GM19397 (cell line): ENCODE data around the gene BMPR1A.
"Not testable (repeated sequence)": the region's sequence is repeated elsewhere in the genome, so short reads cannot be mapped to it uniquely, and the experiment has no call there.

Experiments used
- ATAC-seq: cut with Tn5 transposase; IDR thresholded peaks from one replicate; pipeline ENCODE4 v1.9.1; 2021; ENCODE audit warnings: mild to moderate bottlenecking, moderate library complexity; ENCODE audit not compliant: unreplicated experiment

The BMPR1A gene

GRCh38 chr10:86936661-86937501 is 180.5 kb downstream of the BMPR1A start:
- ATAC-seq: no peak

- no peak for ATAC-seq
Observed at GRCh38 chr10:86937502-86938154, 181.2 kb downstream of the BMPR1A start.

GRCh38 chr10:86938260-86938659 is 181.8 kb downstream of the BMPR1A start:
- no peak for ATAC-seq

- not testable (repeated sequence) for ATAC-seq
Observed at GRCh38 chr10:86940076-86940475, 183.7 kb downstream of the BMPR1A start.

GRCh38 chr10:86940677-86941076 is 184.3 kb downstream of the BMPR1A start:
- ATAC-seq: no peak

GRCh38 chr10:86941426-86941825 is 185.0 kb downstream of the BMPR1A start:
- no peak for ATAC-seq

GRCh38 chr10:86941991-86942421 is 185.6 kb downstream of the BMPR1A start:
- ATAC-seq: no peak

GRCh38 chr10:86942441-86943315 is 186.3 kb downstream of the BMPR1A start:
- ATAC-seq: no peak

GRCh38 chr10:86943316-86944030 is 187.1 kb downstream of the BMPR1A start:
- ATAC-seq: no peak

- ATAC-seq: no peak
Observed at GRCh38 chr10:86944031-86944419, 187.6 kb downstream of the BMPR1A start.

- ATAC-seq: no peak
Observed at GRCh38 chr10:86944471-86944870, 188.1 kb downstream of the BMPR1A start.

GRCh38 chr10:86944907-86945306 is 188.5 kb downstream of the BMPR1A start:
- no peak for ATAC-seq

- ATAC-seq: no peak
Observed at GRCh38 chr10:86945361-86946212, 189.2 kb downstream of the BMPR1A start.

- no peak for ATAC-seq
Observed at GRCh38 chr10:86946213-86947155, 190.1 kb downstream of the BMPR1A start.

GRCh38 chr10:86947806-86948205 is 191.4 kb downstream of the BMPR1A start:
- ATAC-seq: not testable (repeated sequence)

GRCh38 chr10:86950349-86950748 is 193.9 kb downstream of the BMPR1A start:
- no peak for ATAC-seq

GRCh38 chr10:86951184-86951761 is 194.9 kb downstream of the BMPR1A start:
- no peak for ATAC-seq

- ATAC-seq: no peak
Observed at GRCh38 chr10:86952106-86952505, 195.7 kb downstream of the BMPR1A start.
